ENCODE results near the gene SEC16B.

The SEC16B gene

GRCh38 chr1:177976596-177976995 is 6.7 kb upstream of the SEC16B start:
- no peak for DNase-seq

GRCh38 chr1:177975588-177976495 is 6.0 kb upstream of the SEC16B start:
- DNase-seq = no peak

- DNase-seq = no peak
These were observed 3.7 kb upstream of the SEC16B start for GRCh38 chr1:177973585-177973984.

GRCh38 chr1:177969109-177969508 is 749 bp downstream of the SEC16B start:
- no peak for DNase-seq

GRCh38 chr1:177966199-177966598 is 3.7 kb downstream of the SEC16B start:
- no peak for DNase-seq

- DNase-seq = no peak
These were observed 4.6 kb downstream of the SEC16B start for GRCh38 chr1:177965293-177965692.

- no peak for DNase-seq
These were observed 5.5 kb downstream of the SEC16B start for GRCh38 chr1:177964336-177964735.

GRCh38 chr1:177960939-177961622 is 8.8 kb downstream of the SEC16B start:
- no peak for DNase-seq

GRCh38 chr1:177959811-177960515 is 9.9 kb downstream of the SEC16B start:
- no peak for DNase-seq

GRCh38 chr1:177958092-177958491 is 11.8 kb downstream of the SEC16B start:
- no peak for DNase-seq

GRCh38 chr1:177954076-177954475 is 15.8 kb downstream of the SEC16B start:
- no peak for DNase-seq

GRCh38 chr1:177953549-177953948 is 16.3 kb downstream of the SEC16B start:
- DNase-seq = no peak

- no peak for DNase-seq
These were observed 17.2 kb downstream of the SEC16B start for GRCh38 chr1:177952691-177953090.

GRCh38 chr1:177952249-177952648 is 17.6 kb downstream of the SEC16B start:
- DNase-seq = no peak

GRCh38 chr1:177950506-177950905 is 19.4 kb downstream of the SEC16B start:
- peak; percentile 34 for DNase-seq

- peak; percentile 57 for DNase-seq
These were observed 21.4 kb downstream of the SEC16B start for GRCh38 chr1:177948336-177948972.

GRCh38 chr1:177947623-177948022 is 22.2 kb downstream of the SEC16B start:
- no peak for DNase-seq

GRCh38 chr1:177945943-177946650 is 23.8 kb downstream of the SEC16B start:
- DNase-seq = peak; percentile 39

- no peak for DNase-seq
These were observed 25.6 kb downstream of the SEC16B start for GRCh38 chr1:177944016-177944949.

GRCh38 chr1:177941976-177942375 is 27.9 kb downstream of the SEC16B start:
- no peak for DNase-seq

GRCh38 chr1:177940682-177941081 is 29.2 kb downstream of the SEC16B start:
- DNase-seq = no peak
